GM21786 (cell line): ENCODE data around the gene TMIE.

Experiments used
- ATAC-seq: cut with Tn5 transposase; IDR thresholded peaks from one replicate; pipeline ENCODE4 v1.9.1; 2021; ENCODE audit not compliant: unreplicated experiment

The TMIE gene

GRCh38 chr3:46706771-46707582 lies 5.8 kb downstream of the TMIE start:
- ATAC-seq, result no peak

- ATAC-seq, result no peak
Observed at GRCh38 chr3:46707601-46708011, 6.4 kb downstream of the TMIE start.

- ATAC-seq, result no peak
Observed at GRCh38 chr3:46708401-46709156, 7.4 kb downstream of the TMIE start.

GRCh38 chr3:46709157-46709654 lies 8.0 kb downstream of the TMIE start:
- no peak for ATAC-seq

DNA sequence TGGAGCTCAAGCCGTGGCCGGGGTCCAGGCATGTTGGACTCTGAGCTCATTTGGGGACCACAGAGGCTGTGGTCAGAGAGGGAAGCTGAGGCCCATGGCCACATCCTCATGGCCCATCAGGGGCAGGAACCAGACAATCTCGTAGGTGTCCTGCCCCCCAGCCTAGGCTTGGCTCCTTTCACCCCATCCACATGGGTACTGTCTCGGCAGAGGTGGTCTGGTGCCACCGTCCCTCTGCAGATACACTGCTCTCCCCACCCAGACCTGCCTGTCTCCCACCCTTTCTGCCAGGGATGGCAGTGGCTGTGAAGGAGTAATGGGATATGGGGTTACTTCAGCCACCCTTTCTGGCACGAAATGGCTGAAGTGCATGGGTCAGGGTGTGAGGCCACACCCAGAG lies 8.5 kb downstream of the TMIE start:
- no peak for ATAC-seq

GRCh38 chr3:46710229-46710628 lies 9.0 kb downstream of the TMIE start:
- ATAC-seq, result no peak

DNA sequence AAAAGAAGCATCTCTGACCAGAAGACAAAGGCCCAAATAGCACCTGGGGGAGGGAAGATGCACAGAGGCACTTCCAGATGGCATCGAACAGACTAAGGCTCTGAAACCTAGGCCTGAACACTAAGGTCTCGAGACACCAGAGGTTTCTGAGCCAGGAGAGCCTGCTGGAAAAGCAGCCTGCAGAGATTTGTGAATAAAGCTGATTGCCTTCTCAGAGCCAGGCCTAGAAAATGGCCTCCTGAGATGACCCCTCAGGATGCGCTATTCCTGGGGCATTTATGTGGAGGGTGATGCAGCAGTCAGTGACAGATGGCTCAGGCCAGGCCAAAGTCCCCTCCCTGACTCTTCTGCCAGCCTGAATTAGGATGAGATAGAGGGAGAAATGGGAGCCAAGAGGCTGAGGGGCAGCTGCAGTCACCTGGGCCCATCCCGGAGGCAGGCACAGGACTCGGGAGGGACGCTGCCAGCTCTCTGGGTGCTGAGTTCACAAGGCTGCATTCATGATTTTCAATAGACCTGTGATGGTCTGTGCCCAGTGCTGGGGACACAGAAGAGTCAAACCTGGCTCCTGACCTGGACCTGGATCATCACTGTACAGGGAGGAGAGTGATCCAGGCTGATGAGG lies 9.6 kb downstream of the TMIE start:
- no peak for ATAC-seq

- ATAC-seq, result no peak
Observed at GRCh38 chr3:46711305-46711704, 10.1 kb downstream of the TMIE start.

DNA sequence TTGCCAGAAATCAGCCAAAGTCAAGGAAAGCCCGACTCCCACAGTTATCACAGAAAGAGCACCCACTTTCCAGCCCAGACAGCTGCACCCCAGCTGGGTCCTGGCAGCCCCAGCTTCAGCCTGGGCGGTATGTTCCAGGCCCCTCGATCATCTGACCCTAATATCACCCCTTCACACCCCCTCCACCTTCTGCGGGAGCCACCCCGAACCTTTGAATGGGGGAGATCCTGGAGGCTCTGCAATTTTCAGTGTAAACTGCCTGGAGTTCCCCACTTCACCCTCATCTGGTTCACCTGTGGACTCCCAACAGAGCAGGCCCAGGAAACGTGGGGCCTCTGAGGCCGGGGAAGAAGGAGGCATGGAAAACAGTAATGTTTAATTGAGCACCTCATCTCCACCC lies 10.6 kb downstream of the TMIE start:
- ATAC-seq, result no peak

DNA sequence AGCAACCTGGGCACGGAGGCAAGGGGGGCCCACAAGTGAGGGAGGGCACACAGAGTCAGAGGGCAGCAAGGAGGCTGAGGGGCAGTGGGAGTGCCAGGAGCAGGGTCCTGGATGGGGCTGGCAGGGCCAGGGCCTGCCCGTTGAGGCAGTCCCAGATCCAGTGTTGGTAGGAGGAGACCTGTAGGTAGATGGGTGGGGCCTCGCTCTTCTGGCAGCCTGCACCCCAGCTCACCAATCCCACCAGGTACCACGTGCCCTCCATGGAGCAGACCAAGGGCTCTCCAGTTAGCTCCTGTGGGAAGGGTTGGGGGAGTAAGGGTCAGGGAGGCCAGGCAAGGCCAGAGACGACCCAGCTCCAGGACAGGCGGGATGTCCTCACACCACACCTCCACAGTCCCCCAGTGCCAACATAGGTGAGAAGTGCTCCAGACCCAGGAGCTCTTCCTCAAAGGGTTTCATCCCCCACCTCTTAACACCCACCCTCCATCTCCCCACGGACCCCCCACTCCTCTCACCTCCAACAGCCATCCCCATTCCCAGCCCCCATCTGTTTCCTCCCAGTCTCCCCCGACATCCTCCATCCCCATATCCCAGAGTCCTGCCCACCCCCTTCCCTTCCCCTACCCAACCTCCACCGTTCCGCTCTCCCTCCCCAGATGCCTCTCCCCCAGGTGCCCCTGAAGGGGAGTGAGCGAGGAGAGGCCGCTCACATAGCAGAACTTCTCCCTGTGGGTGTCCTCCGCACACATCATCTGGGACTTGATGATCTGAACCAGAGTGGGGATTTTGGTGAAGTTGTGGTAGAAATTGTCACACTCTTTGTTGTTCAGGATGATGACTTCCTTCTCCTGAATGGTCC lies 11.2 kb downstream of the TMIE start:
- no peak for ATAC-seq

DNA sequence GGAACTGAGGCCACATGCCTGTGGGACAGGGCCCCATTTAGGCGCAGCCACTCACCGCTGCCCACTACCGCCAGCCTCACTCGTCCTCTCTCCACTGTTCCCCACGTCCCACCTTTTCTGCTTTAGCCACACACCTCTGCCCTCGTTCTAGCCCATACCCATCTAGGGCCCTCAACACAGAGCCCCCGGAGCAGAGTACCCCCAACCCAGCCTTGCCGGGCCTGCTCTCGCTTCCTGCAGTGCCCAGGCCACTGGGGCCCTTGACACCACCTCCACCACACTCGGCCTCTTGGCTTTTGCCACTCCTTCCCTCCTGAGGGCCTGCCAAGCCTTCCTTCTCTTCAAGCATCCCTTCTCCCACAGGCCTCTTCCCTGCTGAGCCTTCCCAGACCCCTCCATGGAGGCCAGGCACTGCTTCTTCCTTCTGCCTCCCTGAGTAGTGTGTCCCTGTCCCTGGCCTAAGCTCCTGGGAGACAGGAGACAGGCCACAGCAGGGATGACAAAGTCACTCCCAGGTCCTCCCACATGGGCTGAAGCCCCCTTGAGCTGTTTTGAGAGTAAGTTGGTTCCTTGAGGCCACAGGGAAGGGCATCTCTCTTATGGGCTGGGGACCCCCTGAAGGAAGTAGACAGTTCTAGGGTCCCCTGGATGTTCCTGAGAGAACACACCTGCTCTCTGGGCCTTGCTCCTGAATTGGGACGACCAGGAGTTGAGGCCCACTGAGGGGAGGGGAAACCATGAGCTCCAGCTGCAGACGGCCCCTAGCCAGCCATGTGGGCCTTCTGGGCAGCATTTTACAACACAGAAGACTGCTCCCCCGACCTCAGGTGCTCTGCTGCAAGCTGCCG lies 12.1 kb downstream of the TMIE start:
- no peak for ATAC-seq

- peak; percentile 63 for ATAC-seq
Observed at GRCh38 chr3:46713898-46714552, 12.8 kb downstream of the TMIE start.

GRCh38 chr3:46714728-46715506 lies 13.7 kb downstream of the TMIE start:
- no peak for ATAC-seq

DNA sequence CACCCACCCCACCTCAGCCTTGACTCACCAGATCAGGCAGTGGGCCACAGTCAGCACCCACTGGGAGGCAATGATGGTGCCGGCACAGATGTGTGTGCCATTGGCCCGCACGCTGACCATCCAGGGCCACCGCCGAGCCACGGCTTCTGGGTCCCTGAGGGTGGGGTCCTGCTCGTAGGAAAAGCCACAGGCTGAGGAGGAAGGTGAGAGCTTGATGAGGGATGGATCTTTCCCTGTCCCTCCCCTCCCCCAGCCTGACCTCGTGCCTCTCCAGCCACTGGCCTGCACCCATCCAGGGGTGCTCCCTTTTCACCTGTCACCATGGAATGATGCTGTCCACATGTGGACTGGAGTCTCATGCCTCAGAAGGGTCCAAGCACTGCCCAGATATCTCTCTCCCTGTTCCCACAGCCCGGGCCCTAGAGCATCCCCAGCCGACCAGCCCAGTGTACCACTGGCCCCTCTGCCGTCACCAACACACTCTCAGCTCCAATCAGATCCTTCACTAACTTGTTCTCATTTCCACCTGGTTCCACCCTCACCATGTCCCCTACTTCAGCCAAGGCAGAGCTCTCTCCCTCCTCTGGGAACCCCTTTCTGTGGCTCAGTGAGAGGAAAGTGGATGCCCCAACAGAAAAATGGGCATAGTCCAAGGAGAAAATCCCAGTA lies 14.4 kb downstream of the TMIE start:
- no peak for ATAC-seq

DNA sequence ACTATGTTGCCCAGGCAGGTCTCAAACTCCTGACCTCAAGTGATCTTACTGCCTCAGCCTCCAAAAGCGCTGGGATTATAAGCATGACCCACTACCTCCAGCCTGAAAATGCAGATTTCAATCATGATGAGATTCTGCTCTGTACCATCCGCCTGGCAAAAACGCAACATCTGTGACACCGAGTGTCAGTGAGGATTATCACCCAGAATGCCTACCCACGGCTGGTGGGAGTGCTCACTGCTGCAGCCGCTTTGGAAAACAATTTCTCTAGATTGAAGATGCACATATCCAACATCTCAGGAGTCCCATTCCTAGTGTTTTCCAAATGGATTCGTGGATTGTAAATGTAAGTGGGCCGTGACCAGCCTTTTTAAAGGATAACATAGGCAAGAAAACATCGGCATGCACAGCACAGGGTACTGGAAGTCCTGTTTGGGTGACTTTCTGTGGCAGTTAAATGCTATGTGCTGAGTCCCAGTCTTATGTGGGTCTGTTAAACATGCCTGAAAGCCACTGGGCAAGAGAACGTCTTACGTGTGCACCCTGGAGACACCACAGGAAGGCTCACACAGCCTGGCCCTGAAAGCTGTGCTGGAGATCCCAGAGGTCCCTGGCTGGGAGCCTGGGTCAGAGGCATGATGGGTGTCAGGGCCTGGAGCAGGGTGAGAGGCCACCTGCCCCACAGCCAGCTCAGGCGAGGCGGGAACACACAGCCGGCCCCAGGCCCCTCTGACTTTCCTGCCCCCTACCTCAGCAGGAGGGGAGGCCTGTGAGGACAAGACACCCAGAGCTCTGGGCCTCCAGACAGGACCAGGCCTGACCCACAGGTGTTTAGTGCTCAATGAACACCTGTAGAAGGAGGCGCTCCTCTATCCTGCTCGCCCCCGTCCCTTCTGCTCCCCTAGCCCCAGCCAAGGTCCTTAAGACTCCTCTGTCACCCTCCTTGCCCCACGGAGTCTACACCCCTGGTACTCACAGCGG lies 15.6 kb downstream of the TMIE start:
- no peak for ATAC-seq

GRCh38 chr3:46717447-46718231 lies 16.4 kb downstream of the TMIE start, which contains the start of gene PRSS50:
PRSS50 (minus strand) TSS chr3:46717869; CDS start chr3:46717824, 45 bp downstream.
- ATAC-seq, result no peak
